H7 (cell line): Measurements from ENCODE around the gene UNC45B. TPM values are rescaled to one million over a fixed set of nuclear protein-coding genes. Genes with fewer than 3 reads are reported as not detected.
A peak's percentile ranks its signal among the peaks of the same experiment; 100 is the strongest.
"Not testable (repeated sequence)": the region's sequence is repeated elsewhere in the genome, so short reads cannot be mapped to it uniquely, and the experiment has no call there.

ENCODE experiments used
- DNase-seq: peaks from one replicate; pipeline ENCODE4 v3.0.0; 2012
- H3K27me3 ChIP-seq: 2 replicates; pipeline ENCODE4 v1.6.0; 2011; ENCODE audit warnings: mild to moderate bottlenecking, low read length; ENCODE audit not compliant: control insufficient read depth, insufficient read depth
- H3K36me3 ChIP-seq: replicated peaks from 2 replicates; pipeline ENCODE4 v1.5.1; 2011; ENCODE audit warnings: low read length; ENCODE audit not compliant: control insufficient read depth, insufficient read depth
- H3K4me3 ChIP-seq: 2 replicates; pipeline ENCODE4 v1.5.1; 2011; ENCODE audit warnings: low read depth, mild to moderate bottlenecking, control low read depth, low read length, moderate library complexity; ENCODE audit not compliant: insufficient read depth
- total RNA-seq: library from RNA; depleted of rRNA; stranded (reverse); fragments of >200 nt; shearing (Covaris generic); gene quantifications from 2 replicates; pipeline ENCODE4 v1.2.3, GENCODE V29; 2014

The UNC45B gene
- total RNA-seq, 1 experiment from 2014 or later: 0.07 TPM

DNA sequence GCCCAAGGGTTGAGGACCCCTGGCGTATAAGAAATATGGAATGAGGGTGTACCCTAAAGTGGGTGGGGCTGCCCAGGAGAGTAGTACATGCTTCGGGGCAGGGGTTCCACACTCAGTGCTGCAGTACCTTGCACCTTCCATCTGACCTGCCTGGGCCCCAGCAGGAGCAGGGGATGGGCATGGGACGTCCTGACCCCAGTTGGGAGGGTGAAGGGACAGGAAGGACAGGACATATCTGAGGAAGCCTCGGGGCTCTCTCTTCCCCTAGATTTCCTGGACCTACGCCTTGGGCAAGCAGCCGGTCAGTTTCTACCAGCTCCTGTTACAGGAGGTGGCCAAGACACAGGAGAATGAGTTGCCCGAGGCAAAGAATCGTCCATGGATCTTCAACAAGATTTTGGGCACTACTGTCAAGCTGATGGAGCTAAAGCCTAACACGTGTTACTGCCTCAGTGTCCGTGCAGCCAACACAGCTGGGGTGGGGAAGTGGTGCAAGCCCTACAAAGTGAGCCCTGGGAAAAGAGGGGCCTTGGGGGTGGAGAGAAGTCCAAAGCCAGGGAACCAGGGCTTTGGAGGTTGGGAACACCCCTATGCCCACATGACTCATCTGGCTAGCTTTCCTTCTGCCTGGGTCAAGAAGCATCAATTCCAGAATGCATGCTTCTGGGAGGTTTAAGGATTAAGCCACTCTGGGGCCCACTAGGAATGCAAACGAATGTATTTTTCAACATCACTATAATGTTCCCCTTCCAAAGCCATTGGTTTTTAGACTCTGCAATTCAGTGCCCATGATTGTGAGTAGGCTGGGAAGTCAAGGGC is 18.3 kb upstream of the UNC45B start:
- H3K27me3 ChIP-seq: no peaks in the 10 kb centered on the region
- H3K4me3 ChIP-seq: no peak overlapping the region
- DNase-seq: no peak
- peaks cover 23% of the 10 kb centered on the region for H3K36me3 ChIP-seq

DNA sequence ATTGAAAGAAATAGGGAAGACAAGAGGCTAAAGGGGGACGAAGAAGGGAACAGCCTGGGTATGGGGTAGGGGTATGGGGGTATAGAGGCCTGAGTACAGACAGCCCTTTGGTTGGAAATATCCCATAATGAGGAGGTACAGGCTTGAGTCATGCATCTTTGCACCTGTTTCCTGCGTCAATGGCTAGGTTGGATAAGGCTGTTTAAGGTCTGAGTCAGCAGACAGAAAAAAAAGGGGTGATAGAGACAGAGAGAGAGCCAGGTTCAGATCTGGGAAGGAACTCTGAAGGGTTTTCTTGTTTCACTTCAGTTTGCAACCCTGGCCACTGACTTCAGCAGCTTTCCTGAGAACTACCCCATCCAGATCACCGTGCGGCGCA is 17.7 kb upstream of the UNC45B start:
- DNase-seq: no peak
- Histone ChIP-seq H3K27me3 (no peaks in the 10 kb centered on the region), H3K36me3 (peaks cover 26% of the 10 kb centered on the region), H3K4me3 (no peak overlapping the region)

DNA sequence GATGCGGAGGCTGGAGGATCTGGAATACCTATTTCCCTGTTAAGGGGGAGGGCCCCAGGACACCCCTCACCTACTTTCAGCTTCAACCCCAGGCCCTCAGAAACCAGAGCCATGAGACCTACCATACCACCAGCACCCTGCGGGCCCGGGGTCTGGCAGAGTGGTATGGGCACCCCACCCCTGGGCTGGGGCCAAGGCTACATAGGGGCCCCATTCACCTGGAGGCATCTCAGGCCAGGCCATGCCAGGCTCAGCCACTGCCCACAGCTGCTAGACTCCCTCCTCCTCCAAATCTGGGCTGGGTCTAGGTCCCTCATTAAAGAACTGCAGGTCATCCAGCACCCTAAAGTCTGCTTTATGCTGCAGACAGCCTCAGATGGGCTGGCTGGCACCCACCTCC is 17.2 kb upstream of the UNC45B start:
- DNase-seq: no peak
- no peak overlapping the region for H3K4me3 ChIP-seq
- peaks cover 30% of the 10 kb centered on the region for H3K36me3 ChIP-seq
- no peaks in the 10 kb centered on the region for H3K27me3 ChIP-seq

DNA sequence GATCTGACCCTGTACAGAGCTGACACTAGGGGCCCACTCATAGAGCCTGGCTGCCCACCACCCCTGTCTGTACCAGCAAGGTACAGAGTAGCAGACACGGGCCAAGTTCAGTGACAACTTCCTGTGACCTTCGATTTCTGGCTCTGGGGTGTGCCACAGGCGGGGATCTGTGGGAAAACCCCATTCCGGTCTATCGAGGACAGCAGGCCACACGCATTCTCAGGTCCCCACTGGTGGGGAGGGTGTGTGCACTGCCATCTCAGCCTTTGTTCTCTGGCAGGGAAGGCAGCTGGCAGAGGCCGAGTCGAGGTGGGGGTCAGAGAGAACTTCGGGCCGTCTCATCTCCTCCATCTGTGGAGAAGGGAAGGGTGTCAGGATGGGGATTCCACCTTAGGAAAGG is 15.5 kb upstream of the UNC45B start:
- Histone ChIP-seq H3K27me3 (no peaks in the 10 kb centered on the region), H3K36me3 (peaks cover 46% of the 10 kb centered on the region), H3K4me3 (no peak overlapping the region)
- no peak for DNase-seq

DNA sequence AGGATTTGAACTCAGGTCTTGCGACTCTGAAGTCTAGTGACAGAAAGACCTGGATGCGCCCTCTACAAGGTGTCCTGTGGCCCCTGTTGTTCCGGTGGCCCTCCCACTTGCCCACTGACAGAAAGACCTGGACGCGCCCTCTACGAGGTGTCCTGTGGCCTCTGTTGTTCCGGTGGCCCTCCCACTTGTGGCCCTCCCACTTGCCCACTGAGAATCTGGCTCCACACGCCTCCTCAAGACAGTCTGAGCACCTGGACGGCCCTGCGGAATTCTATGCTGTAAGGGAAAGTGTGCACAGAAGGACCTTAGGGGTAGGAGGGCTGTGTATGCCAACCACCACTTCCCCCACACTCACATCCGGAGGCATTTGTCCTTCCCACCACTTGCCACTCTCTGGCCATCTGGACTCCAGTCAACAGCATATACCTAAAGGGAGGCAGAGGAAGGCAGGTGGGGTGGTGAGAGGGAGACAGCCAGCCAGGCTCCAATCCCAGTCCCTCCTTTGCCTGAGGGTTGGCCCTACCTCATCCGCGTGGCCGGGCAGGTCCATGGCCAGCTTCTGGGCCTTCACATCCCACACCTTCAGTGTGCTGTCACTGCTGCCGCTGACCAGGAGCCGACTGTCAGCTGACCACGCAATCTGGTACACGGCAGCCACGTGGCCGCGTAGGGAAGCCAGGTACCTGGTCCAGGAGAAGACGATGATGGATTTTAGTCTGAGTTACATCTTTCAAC is 14.6 kb upstream of the UNC45B start:
- no peak overlapping the region for H3K4me3 ChIP-seq
- peaks cover 54% of the 10 kb centered on the region for H3K36me3 ChIP-seq
- DNase-seq: no peak
- no peaks in the 10 kb centered on the region for H3K27me3 ChIP-seq

DNA sequence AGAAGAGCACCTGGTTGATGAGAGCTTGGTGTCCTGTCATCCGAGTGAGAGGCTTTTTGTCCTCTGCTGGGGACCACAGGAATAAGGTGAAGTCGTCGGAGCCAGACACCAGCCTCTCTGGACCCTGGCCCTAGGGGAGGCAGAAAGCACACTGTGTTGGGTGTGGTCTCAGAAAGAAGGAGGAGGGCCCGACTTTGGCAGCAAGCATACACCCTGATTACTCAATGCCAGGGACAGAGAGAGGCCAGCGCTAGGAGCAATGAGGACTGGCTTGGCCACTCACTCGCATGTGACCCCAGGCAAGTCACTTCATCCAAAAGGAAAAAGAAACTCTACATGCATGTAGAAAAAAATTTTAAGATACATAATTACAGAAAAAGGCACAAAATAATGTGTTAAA is 12.3 kb upstream of the UNC45B start:
- no peak overlapping the region for H3K4me3 ChIP-seq
- peaks cover 70% of the 10 kb centered on the region for H3K36me3 ChIP-seq
- no peak for DNase-seq
- no peaks in the 10 kb centered on the region for H3K27me3 ChIP-seq

DNA sequence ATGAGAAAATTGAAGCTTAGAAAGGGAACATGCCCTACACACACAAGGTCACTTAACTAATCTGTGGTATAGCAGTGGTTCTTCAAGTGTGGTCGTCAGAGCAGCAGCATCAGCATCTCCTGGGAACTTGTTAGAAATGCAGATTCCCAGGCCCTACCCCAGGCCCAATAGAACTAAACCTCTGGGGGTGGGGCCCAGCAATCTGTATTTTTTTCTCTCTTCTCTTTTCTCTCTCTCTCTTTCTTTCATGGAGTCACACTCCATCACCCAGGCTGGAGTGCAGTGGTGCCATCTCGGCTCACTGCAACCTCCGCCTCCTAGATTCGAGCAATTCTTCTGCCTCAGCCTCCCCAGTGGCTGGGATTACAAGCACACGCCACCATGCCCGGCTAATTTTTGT is 9.4 kb upstream of the UNC45B start:
- H3K4me3 ChIP-seq: no peak overlapping the region
- H3K27me3 ChIP-seq: no peaks in the 10 kb centered on the region
- H3K36me3 ChIP-seq: peaks cover 58% of the 10 kb centered on the region
- DNase-seq: no peak

DNA sequence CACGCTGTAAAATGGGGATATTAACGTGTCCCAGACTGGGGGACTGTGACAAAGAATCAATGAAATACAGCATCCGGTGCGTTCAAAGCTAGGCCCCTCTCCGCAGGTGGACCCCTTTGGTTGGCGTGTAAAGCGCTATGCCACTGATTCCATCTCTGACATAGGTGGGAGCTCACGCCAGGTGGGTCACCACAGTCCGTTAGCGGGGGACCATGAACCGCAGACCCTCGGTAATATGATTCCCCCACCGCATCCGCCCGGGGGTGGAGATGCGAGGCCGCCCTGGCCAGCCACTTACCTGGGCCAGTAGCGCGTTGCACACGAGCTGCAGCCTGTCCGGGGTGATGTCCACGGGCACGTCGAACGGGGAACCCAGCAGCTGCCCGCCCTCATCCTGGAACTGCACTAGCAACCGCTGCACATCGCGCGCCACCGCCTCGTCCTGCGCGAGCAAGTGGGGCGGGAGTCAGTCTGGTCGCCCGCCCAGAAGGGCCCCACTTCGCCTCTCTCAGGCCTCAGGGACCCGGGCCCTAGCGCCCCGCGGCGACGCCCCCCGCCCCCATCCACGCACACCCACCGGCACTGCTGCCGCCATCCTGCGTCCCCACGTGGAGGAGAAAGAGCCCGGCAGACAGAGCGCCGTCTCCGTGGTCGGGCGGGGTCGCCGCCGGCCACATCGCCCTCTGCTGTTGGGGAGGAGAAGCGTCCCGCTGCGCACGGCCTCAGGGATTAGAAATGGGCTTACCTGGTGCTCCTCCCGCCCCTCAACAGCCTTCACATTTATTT is 5.7 kb upstream of the UNC45B start, which contains the start of gene NLE1:
Gene NLE1, minus strand, starts transcription at position 623 of the 786 bp plus-strand sequence. Its CDS starts 28 bp downstream, at position 595.
- peak within 1 kb of the TSS; percentile 100 for H3K4me3 ChIP-seq
- peaks cover 26% of the 10 kb centered on the region for H3K36me3 ChIP-seq
- DNase-seq: peak; percentile 94
- H3K27me3 ChIP-seq: no peaks in the 10 kb centered on the region

DNA sequence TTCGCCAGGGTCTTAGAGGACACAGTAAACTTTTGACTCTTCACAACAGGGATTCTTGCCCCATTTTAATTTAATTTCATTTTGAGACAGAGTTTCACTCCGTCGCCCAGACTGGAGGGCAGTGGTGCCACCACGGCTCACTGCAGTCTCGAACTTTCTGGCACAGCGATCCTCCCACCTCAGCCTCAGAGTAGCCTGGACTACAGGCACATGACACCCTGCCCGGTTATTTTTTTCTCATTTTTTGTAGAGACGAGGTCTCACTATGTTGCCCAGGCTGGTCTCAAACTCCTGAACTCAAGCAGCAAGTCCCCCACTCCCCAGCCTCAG is 5.2 kb upstream of the UNC45B start:
- Histone ChIP-seq H3K27me3 (no peaks in the 10 kb centered on the region), H3K4me3 (no peak overlapping the region; the same call in 1 of the 2 replicates), H3K36me3 (peaks cover 21% of the 10 kb centered on the region)
- no peak for DNase-seq

DNA sequence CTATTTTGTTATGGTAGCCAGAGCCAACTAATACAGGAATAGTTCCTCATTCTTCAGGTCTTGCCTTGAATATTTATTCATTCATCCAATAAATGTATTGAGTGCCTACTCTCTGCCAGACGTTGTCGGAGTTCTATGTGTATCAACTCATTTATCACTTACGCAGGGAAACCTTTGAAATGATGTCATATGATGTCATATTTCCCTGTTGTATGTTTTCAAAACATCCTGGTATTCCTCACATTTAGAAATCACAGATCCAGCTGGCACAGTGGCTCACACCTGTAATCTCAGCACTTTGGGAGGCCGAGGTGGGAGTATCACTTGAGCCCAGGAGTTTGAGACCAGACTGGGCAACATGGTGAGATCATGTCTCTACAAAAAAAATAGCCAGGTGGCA is 2.8 kb upstream of the UNC45B start:
- DNase-seq: no peak
- no peak overlapping the region for H3K4me3 ChIP-seq
- H3K36me3 ChIP-seq: no peaks in the 10 kb centered on the region
- no peaks in the 10 kb centered on the region for H3K27me3 ChIP-seq

DNA sequence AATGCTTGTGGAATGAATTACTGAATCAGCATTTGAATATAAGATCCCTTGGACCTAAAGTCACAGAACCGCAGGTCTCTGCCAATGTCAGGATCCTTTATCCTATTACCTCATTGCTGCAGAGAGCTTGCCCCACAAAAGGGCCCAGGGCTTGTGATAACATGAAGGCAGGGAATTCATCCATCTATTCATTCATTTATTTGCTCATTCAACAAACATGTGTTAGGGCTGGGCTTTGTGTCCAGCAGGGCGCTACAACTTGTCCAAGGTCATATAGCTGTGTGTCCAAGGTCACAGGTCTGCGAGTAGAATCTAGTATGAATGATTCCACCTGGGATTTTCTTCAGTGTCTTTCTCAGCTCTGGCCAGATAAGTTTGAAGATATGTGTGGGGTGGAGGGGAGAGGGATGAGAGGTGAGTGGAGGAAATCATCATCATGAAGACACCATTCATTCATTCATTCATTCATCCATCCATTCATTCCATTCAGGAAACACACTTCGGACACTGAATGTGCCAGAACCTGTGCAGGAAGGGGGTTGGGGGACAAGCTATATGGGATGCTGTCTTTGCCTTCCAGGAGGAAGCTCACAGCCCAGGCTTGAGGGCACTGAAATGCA is 1.3 kb upstream of the UNC45B start:
- DNase-seq: no peak
- Histone ChIP-seq H3K27me3 (no peaks in the 10 kb centered on the region), H3K36me3 (no peaks in the 10 kb centered on the region), H3K4me3 (no peak overlapping the region)

DNA sequence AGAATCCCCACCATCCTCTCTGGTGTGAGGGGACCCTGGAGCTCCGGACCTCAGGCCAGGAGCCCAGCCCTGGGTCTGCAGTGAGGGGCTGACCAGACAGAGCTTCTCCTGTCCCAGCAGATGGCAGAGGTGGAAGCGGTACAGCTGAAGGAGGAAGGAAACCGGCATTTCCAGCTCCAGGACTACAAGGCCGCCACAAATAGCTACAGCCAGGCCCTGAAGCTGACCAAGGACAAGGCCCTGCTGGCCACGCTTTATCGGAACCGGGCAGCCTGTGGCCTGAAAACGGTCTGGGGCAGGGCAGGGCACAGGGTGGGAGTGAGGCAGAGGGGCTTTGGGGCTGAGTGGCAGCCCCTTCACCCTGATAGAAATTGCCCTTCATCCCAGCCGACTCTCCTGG is 527 bp downstream of the UNC45B start:
- no peak for DNase-seq
- Histone ChIP-seq H3K4me3 (no peak overlapping the region), H3K27me3 (no peaks in the 10 kb centered on the region), H3K36me3 (no peaks in the 10 kb centered on the region)

DNA sequence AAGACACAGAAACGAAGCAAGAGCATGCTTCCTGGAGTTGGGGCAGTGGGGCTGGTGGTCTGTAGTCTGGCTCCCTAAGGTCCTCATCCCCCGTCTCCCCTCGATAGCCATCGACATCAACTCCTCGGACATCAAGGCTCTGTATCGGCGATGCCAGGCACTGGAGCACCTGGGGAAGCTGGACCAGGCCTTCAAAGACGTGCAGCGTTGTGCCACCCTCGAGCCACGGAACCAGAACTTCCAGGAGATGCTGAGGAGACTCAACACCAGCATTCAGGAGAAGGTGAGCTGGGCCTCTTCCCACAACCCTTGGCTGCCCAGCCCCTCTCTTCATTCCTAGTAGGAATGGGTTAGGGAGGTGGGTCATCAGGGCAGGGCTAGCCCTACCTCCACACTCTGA is 2.3 kb downstream of the UNC45B start:
- Histone ChIP-seq H3K4me3 (no peak overlapping the region), H3K27me3 (no peaks in the 10 kb centered on the region), H3K36me3 (no peaks in the 10 kb centered on the region)
- DNase-seq: no peak

DNA sequence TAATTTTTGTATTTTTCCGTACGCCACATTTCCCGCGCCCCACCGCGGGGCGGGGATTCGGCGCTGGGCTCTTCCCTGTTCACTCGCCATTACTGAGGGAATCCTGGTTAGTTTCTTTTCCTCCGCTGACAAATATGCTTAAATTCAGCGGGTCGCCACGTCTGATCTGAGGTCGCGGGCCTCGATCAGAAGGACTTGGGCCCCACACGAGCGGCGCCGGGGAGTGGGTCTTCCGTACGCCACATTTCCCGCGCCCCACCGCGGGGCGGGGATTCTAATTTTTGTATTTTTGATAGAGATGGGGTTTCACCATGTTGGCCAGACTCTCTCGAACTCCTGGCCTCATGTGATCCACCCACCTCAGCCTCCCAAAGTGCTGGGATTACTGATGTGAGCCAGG is 3.5 kb downstream of the UNC45B start:
- not testable (repeated sequence) for H3K4me3 ChIP-seq, DNase-seq, H3K36me3 ChIP-seq, H3K27me3 ChIP-seq
